Stimulated activated naive CD4-positive, alpha-beta T cell treated with Interleukin-2 at 50 U/mL for 16 hours (primary cell): ENCODE data around the gene USH1C.

ENCODE experiments used
- DNase-seq: peaks from one replicate; lab custom pipeline; 2025; lab: John Stamatoyannopoulos, UW

USH1C gene

DNA sequence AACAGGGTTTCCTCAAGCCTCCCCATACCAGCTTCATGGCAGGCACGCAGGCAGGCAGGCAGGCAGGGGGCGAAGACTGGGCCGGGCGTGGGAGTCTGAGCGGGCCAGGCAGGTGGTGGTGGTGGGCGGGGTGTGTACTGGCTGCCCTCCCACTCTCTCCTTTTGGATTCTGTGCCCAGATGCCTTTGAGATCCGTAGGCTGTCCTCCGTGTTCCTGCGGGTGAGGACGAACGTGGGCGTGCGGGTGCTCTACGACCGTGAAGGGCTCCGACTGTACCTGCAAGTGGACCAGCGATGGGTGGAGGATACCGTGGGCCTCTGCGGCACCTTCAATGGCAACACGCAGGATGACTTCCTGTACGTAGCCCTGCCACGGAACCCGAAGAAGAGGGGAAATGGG is 25.8 kb upstream of the USH1C start:
- DNase-seq, result no peak

GRCh38 chr11:17568944-17569343 is 24.7 kb upstream of the USH1C start:
- no peak for DNase-seq

DNA sequence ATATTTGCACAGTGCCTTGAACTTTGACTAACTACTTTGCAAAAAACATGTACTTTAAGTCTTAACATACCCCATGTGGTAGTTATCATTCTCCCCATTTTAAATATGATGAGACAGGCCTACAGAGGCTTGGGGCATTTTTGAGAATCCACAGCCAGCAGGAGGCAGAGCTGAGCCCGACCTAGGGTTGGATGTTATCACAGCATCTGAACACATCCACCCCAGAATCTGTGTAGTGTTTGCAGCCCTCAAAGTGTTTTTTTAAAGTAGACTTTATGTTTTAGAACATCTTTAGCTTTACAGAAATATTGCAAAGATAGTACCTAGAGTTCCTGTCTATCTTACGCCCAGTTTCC is 20.4 kb upstream of the USH1C start:
- no peak for DNase-seq

GRCh38 chr11:17563961-17564686 is 19.9 kb upstream of the USH1C start:
- no peak for DNase-seq

DNA sequence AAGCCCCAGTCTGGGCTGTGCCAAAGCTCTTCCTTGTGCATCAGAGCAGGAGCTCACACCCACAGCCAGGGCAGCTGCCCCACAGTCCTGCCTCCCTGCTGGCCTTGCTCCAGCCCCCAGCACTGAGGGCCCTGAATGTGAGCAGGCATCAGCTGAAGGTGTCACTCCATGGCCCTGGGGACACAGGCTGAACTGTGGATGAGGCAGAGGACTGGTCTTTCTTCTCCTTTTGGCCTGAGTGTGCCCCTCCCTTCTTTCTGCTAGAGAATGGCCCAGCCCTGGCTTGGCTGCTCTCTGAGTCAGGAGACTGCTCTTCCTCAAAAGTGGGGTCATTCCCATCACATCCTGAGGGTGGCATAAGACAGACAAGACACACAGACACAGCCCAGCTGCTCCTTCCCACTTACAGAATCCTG is 19.0 kb upstream of the USH1C start:
- DNase-seq, result no peak

DNA sequence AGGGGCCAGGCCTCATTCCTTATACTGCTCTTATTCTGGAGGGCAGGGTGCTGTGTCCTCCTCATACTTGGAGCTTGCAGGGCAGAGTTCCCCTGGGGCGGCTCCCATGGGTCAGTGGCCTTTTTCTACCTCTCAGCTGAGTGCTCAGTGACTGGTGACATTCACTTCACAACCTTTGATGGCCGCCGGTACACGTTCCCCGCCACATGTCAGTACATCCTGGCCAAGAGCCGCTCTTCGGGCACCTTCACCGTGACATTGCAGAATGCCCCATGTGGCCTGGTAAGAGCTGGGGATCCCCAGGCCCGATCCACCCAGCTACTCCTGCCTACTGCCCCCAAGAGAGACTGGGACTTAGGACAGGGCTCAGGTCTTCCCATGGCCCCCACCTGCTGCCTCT is 17.3 kb upstream of the USH1C start:
- no peak for DNase-seq

DNA sequence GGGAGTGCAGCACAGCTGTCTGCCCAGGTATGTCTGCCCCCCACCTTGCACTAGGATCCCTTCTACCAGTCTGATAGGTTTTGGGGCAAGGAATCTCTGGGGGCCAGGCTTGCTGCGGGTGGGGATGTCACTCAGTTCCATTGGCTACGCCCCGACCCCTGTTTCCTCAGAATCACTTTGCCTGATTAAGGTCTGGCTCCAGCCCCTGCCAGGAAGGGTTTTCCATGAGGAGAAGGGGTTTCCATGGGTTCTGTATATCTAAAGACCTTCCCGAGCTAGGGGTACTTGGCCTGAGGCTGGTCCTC is 16.8 kb upstream of the USH1C start:
- no peak for DNase-seq

DNA sequence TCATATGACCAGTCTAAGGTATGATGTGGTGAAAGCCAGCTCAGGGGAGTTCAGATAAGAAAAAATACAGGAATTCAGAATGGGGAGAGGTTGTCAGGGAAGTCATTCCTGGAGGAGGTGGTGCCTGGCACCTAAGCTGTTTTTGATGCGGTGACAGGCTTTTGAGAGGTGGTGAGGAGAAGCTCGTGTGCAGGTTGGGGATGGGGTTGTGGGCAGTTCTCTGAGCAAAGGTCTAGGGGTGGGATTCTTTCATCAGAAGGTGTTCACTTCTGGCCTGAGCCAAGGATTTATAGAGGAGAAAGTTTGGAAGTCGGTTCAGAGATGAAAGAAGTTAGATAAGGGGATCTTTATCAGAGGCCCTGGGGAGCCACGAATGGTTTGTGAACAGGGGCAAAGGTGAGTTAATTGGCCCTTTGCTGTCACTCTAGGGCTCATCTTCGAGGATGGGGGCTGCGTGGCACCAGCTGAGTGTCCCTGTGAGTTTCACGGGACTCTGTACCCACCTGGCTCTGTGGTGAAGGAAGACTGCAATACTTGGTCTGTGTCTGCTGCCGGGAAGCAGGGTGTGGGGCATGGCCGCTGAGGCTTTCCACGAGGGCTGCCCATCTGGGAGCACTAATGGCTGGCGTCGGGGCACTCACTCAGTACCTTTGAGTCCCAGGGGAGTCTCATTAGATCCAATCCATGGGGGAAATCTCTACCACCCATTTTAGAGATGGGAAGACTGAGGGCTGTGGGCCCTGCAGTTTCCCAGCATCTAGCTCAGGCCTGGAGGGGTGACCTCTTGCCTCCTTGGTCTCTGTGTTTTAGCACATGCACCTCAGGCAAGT is 16.3 kb upstream of the USH1C start:
- DNase-seq, result no peak

GRCh38 chr11:17559341-17560087 is 15.3 kb upstream of the USH1C start:
- no peak for DNase-seq

- no peak for DNase-seq
Measured at GRCh38 chr11:17558916-17559315, 14.7 kb upstream of the USH1C start.

DNA sequence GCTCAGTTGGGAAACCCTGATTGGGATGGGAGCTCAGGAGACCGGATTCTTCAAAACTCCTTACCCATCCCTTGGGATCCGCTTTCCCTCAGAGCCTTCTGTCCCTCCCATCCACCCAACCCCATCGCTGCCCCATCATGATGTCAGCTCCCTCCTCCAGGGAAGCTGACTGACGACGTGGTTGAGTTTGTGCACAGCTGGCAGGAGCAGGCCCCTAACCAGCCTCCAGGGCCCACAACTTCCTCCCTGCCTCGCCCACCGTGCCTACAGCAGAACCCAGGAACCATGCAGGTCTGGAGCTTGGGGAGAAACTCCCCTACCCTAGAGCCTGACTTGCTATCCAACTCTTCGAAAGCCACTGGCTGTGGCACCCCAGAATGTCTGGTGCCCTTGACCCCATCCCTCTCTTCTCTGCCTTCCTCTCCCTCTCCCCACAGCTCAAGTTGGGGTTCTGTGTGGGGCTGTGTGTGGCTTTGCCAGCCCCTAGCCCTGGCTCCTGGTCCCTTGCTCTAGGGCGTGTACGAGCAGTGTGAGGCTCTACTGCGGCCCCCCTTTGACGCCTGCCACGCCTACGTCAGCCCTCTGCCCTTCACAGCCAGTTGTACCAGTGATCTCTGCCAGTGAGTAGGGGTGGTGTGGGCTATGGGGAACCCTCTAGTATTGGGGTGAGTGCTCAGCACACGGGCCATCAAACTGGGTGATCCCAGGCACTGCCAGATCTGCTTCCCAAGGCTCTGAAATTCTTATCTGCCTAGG is 14.0 kb upstream of the USH1C start:
- no peak for DNase-seq

DNA sequence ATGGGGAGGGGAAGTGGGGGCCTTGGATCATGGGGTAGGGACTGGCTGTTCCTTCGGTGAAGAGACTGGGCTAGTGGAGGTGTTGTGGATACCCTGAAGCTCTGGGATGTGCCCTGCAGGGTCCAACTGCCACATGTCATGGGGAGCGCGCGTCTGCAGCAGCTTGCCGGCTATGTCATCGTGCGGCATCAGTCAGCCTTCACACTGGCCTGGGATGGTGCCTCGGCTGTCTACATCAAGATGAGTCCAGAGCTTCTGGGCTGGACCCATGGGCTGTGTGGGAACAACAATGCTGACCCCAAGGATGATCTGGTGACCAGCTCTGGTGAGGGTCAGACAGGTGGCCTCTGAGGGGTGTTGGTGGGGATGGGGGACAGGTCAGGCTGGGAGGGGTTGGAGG is 12.8 kb upstream of the USH1C start:
- no peak for DNase-seq

- no peak for DNase-seq
Measured at GRCh38 chr11:17554487-17554886, 10.3 kb upstream of the USH1C start.

- DNase-seq, result no peak
Measured at GRCh38 chr11:17553249-17553546, 9.0 kb upstream of the USH1C start.

- no peak for DNase-seq
Measured at GRCh38 chr11:17552392-17553248, 8.4 kb upstream of the USH1C start.

DNA sequence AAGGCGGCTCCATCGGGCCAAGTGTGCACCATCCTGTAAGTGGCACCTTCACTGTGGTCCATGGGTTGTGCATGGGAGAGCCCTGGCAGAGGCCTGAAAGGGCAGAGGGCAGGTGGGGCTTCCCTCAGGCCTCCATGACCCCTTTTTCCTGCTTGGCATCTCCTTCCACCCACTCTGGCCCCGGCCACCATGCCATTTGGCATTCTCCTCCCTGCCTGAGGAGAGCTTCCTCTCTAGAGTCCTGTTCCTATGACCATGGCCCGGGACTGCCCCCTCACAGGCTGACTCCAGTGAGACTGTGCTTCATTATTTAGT is 7.8 kb upstream of the USH1C start:
- no peak for DNase-seq

DNA sequence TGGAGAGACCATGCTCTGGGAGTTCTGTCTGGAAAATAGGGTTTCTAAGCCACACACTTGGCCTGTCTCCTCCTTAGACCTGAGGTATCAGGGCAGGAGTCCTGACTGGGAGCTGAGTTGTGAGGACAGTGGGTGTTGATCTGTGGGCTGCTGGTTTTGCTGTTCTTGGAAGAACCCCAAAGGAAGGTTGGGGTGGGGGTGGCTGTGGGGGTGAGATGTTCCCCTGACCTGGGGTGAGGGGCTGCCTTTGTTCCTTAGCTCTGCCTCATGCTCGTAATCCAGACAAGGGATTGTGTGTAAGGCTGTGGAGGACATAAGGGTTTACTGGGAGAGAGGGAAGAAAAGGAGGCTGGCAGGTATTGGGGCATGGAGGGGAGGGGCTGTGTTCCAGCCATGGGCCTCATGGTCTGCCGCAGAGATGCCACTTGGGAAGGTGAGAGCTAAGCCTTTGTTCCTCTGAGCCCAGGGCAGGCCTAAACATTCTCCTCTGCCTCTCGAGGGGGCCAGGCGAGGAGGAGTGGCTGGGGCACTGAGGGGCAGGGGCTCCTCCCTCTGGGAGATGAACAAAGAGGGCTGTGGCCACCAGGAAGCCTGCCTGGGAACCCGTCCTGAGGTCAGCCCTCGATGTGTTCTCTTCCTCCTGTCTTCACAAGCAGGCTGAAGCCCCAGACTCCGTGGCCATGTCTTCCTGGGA is 7.3 kb upstream of the USH1C start:
- DNase-seq, result no peak

DNA sequence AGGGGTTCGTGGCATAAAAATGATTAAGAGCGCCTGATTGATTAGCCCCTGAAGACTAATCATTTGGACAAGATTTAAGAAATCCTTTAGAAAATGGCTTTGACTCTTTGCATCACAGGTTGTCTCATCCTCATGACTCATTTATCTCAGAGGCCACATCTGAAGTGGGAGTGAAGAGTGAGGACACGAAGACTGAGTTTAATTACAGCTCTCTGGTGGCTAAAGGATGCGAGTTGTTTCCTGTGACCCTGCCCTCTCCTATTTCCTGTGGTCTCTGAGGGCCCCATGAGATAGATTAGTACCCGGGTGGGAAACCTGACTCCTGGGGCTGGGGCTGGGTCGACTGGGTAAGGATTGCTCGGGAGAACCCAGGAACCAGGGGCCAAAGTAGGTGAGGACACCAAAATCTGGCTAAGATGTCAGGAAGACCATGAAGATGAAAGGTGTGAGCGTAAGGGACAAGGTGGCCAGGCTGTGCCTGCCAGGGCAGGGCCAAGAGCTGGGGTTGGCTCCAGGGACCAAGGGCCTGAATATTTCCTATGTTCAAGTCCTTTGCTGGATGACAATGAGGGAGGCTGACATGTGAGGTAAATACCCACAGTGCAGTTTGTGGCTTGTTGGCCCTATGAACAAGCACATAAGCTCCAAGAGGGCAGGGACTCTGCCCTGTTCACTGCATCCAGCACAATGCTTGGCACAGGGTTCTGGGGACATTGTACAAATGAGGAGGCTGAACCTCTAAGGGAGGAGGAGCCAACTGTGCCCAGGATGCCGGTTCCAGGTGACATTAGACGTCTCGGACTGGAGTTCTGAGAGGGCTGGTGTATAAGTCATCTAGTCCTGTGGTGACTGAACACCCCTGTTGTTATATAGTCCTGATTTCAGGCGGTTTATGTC is 6.5 kb upstream of the USH1C start:
- no peak for DNase-seq

- no peak for DNase-seq
Measured at GRCh38 chr11:17548444-17548843, 4.2 kb upstream of the USH1C start.

DNA sequence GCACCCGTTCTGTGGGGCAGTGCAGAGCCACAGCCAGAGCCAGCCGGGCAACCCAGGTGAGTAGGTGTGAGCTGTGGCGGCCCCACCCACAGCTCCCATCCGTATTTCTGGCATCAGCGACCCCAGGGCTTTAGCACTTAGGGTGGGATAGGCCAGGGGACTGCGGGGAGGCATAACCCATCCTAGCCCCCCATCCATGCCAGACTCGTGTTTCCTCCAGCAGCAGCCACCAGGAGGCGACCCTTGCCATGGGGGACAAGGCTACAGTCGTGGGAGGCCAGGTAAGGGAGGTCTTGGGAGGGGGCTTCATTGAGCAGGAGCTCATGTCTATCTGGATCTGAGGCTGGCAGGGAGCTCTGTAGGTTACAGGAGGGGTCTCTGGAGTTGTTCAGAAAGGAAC is 3.7 kb upstream of the USH1C start:
- DNase-seq, result no peak
